HepG2 (cell line): ENCODE results near the gene ZNF853. TPM values are rescaled to one million over a fixed set of nuclear protein-coding genes. Genes with fewer than 3 reads are reported as not detected.

Experiments
- FOXP1 ChIP-seq, 2 experiments: fragments of 450-650 bp in 1 of 2; IDR thresholded peaks; 2 replicates each; pipeline ENCODE4 v1.6.1; 2017 to 2018; ENCODE audit warnings: antibody characterized with exemption in 1 of 2
- GATA4 ChIP-seq: sonication (generic); IDR thresholded peaks from 2 replicates; pipeline ENCODE4 v1.6.1; 2016; ENCODE audit warnings: antibody characterized with exemption, low read depth, borderline replicate concordance
- HOMEZ ChIP-seq: IDR thresholded peaks from 2 replicates; pipeline ENCODE4 v1.6.1; 2016; ENCODE audit warnings: low read depth
- MEIS2 ChIP-seq: sonication (generic); formaldehyde crosslinking; IDR thresholded peaks from 2 replicates; pipeline ENCODE4 v1.9.0; 2021; ENCODE audit warnings: mild to moderate bottlenecking, missing genetic modification reagents
- NPAS2 ChIP-seq: sonication (generic); formaldehyde crosslinking; IDR thresholded peaks from 2 replicates; pipeline ENCODE4 v1.8.0; 2022; ENCODE audit warnings: mild to moderate bottlenecking, missing genetic modification reagents, borderline replicate concordance
- PHF21A ChIP-seq: sonication (generic); formaldehyde crosslinking; IDR thresholded peaks from 2 replicates; pipeline ENCODE4 v1.5.0; 2020; ENCODE audit warnings: mild to moderate bottlenecking, missing genetic modification reagents
- RNF2 ChIP-seq: fragments of 450-650 bp; conservative IDR thresholded peaks from 2 replicates; pipeline ENCODE4 v1.6.1; 2016; ENCODE audit warnings: low read depth
- RXRB ChIP-seq: IDR thresholded peaks from 2 replicates; pipeline ENCODE4 v1.6.1; 2016; ENCODE audit warnings: borderline replicate concordance, missing genetic modification reagents, missing compliant biosample characterization
- SP5 ChIP-seq: IDR thresholded peaks from 2 replicates; pipeline ENCODE4 v1.6.1; 2016; ENCODE audit warnings: low read depth, borderline replicate concordance
- SRSF1 ChIP-seq: fragments of 200-400 bp; formaldehyde crosslinking; optimal IDR thresholded peaks from 2 replicates; pipeline ENCODE3; 2017; ENCODE audit warnings: mild to moderate bottlenecking, low read depth, low read length, moderate library complexity
- TARDBP ChIP-seq: sonication (generic); formaldehyde crosslinking; IDR thresholded peaks from 2 replicates; pipeline ENCODE4 v1.8.0; 2022; ENCODE audit warnings: mild to moderate bottlenecking, missing genetic modification reagents
- ZNF143 ChIP-seq: sonication (generic); formaldehyde crosslinking; IDR thresholded peaks from 2 replicates; pipeline ENCODE4 v1.4.0; 2020; ENCODE audit warnings: missing genetic modification reagents
- ZNF264 ChIP-seq: sonication (generic); formaldehyde crosslinking; IDR thresholded peaks from 2 replicates; pipeline ENCODE4 v1.4.0; 2020; ENCODE audit warnings: missing genetic modification reagents
- ZNF350 ChIP-seq: sonication (generic); formaldehyde crosslinking; IDR thresholded peaks from 2 replicates; pipeline ENCODE4 v1.4.0; 2020; ENCODE audit warnings: mild to moderate bottlenecking, low read depth, missing genetic modification reagents, borderline replicate concordance
- ZNF598 ChIP-seq: sonication (generic); formaldehyde crosslinking; IDR thresholded peaks from 2 replicates; pipeline ENCODE4 v1.5.1; 2020; ENCODE audit warnings: mild to moderate bottlenecking, missing genetic modification reagents, borderline replicate concordance
- ZNF788 ChIP-seq: sonication (generic); formaldehyde crosslinking; IDR thresholded peaks from 2 replicates; pipeline ENCODE4 v1.5.0; 2020; ENCODE audit warnings: mild to moderate bottlenecking, missing genetic modification reagents, borderline replicate concordance
- ZSCAN29 ChIP-seq: sonication (generic); formaldehyde crosslinking; conservative IDR thresholded peaks from 2 replicates; pipeline ENCODE4 v1.4.0; 2020; ENCODE audit warnings: mild to moderate bottlenecking, missing genetic modification reagents
- polyA plus RNA-seq, 8 experiments: library from polyadenylated mRNA; depleted of rRNA in 3 of 8; stranded (reverse) in 7 of 8; unstranded in 1 of 8; fragments of >200 nt; fragmentation: Illumina TruSeq in 4 of 8; extraction: Trizol in 4 of 8; gene quantifications; 2 replicates each; pipeline versions ENCODE4 v1.2.1 to v1.2.3, GENCODE V29; 2011 to 2016; ENCODE audit warnings: low read depth in 4 of 8, missing spikeins in 1 of 8, mixed read lengths in 1 of 8; ENCODE audit not compliant: insufficient read depth in 1 of 8
- total RNA-seq, 5 experiments: library from RNA; depleted of rRNA; stranded (reverse); fragments of >200 nt; fragmentation: Illumina TruSeq; extraction: Trizol; gene quantifications; 2 replicates each; pipeline ENCODE4 v1.2.3, GENCODE V29; 2016; ENCODE audit warnings: low read depth in 1 of 5
- TF ChIP-seq, protein P1 (sequence below), 2 experiments: sonication (generic) in 1 of 2; formaldehyde crosslinking in 1 of 2; IDR thresholded peaks; 2 replicates each; pipeline versions ENCODE4 v1.4.0 to v1.6.1; 2016 to 2020; ENCODE audit warnings: borderline replicate concordance in 1 of 2, low read depth in 1 of 2, mild to moderate bottlenecking in 1 of 2, missing genetic modification reagents in 1 of 2
- TF ChIP-seq, protein P2 (sequence below): sonication (generic); formaldehyde crosslinking; IDR thresholded peaks from 2 replicates; pipeline ENCODE4 v1.8.1; 2023; ENCODE audit warnings: mild to moderate bottlenecking, missing genetic modification reagents, borderline replicate concordance

Gene ZNF853
- total and polyA plus RNA-seq, 2 of the 13 experiments (the other 11 are each of a cell fraction or from before 2014, with no cell fraction given), result 2.1 to 6.2 TPM

GRCh38 chr7:6578114-6579084 lies 37.0 kb upstream of the ZNF853 start (continued):
- TF ChIP-seq, protein P1, sequence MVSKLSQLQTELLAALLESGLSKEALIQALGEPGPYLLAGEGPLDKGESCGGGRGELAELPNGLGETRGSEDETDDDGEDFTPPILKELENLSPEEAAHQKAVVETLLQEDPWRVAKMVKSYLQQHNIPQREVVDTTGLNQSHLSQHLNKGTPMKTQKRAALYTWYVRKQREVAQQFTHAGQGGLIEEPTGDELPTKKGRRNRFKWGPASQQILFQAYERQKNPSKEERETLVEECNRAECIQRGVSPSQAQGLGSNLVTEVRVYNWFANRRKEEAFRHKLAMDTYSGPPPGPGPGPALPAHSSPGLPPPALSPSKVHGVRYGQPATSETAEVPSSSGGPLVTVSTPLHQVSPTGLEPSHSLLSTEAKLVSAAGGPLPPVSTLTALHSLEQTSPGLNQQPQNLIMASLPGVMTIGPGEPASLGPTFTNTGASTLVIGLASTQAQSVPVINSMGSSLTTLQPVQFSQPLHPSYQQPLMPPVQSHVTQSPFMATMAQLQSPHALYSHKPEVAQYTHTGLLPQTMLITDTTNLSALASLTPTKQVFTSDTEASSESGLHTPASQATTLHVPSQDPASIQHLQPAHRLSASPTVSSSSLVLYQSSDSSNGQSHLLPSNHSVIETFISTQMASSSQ (IDR thresholded peaks at IDR 0.05; ENCODE audit: low read depth), result peak; percentile 61; the same call in 1 of the 2 replicates
- TF ChIP-seq, protein P1 (CRISPR knock-in tag; IDR thresholded peaks at IDR 0.05; ENCODE audit: borderline replicate concordance), result peak; percentile 82; the same call in 1 of the 2 replicates
- peak; percentile 98 for TF ChIP-seq GATA4
- peak; percentile 78; the same call in 1 of the 2 replicates for TF ChIP-seq HOMEZ (CRISPR knock-in tag)
- TF ChIP-seq TARDBP (CRISPR knock-in tag), result peak; percentile 69
- peak; percentile 32; the same call in 1 of the 2 replicates for TF ChIP-seq ZSCAN29
- TF ChIP-seq, protein P2, sequence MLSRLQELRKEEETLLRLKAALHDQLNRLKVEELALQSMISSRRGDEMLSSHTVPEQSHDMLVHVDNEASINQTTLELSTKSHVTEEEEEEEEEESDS (CRISPR knock-in tag), result no peak
- TF ChIP-seq ZNF350 (CRISPR knock-in tag), result 0 out of 2 replicates have a peak, but pooled peaks have one; percentile 11
- peak; percentile 93 for TF ChIP-seq PHF21A (CRISPR knock-in tag)
- TF ChIP-seq RNF2, result no peak
- no peak for TF ChIP-seq SRSF1
- TF ChIP-seq ZNF598 (CRISPR knock-in tag), result no peak
- TF ChIP-seq FOXP1 (IDR thresholded peaks at IDR 0.05), result peak; percentile 69
- TF ChIP-seq FOXP1 (CRISPR knock-in tag; IDR thresholded peaks at IDR 0.05), result peak; percentile 82
- TF ChIP-seq ZNF264 (CRISPR knock-in tag), result peak; percentile 63; the same call in 1 of the 2 replicates
- peak; percentile 95 for TF ChIP-seq RXRB
- TF ChIP-seq ZNF788 (CRISPR knock-in tag), result peak; percentile 61; the same call in 1 of the 2 replicates
- TF ChIP-seq NPAS2 (CRISPR knock-in tag), result 0 out of 2 replicates have a peak, but pooled peaks have one; percentile 18
- peak; percentile 80 for TF ChIP-seq SP5 (CRISPR knock-in tag)
- TF ChIP-seq MEIS2 (CRISPR knock-in tag), result 0 out of 2 replicates have a peak, but pooled peaks have one; percentile 15
- TF ChIP-seq ZNF143 (CRISPR knock-in tag), result 0 out of 2 replicates have a peak, but pooled peaks have one; percentile 13
